HG03521 (cell line): Measurements from ENCODE around the gene FAM3C.

Experiments
- ATAC-seq: cut with Tn5 transposase; IDR thresholded peaks from one replicate; pipeline ENCODE4 v1.9.1; 2021; ENCODE audit warnings: mild to moderate bottlenecking, moderate library complexity; ENCODE audit not compliant: unreplicated experiment

Gene FAM3C

GRCh38 chr7:121303422-121304101 lies 92.5 kb downstream of the FAM3C start:
- ATAC-seq, result no peak

DNA sequence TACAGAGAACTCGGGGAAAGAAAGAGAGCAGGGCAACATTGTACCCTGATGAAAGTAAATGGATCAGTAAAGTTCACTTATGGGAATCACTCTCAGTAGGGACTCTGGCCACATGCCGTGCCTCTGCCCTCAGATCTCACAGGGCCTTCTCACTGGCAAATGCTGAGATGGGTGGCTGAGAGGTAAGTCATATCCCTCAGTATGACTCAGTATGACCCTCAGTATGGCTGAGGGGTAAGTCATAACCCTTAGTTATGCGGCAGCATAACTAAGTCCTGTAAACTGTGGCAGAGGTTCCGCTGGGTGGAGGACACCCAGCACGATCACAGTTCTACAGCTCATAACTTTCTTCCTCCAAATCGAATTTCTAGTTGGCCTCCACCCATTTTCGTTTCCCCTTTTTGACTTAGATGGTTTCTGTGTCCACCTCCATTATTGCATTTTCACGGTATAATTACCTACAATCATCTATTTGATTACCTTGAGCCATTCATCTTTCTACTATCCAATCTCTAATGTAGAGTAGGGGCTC lies 93.8 kb downstream of the FAM3C start:
- ATAC-seq, result peak; percentile 98

DNA sequence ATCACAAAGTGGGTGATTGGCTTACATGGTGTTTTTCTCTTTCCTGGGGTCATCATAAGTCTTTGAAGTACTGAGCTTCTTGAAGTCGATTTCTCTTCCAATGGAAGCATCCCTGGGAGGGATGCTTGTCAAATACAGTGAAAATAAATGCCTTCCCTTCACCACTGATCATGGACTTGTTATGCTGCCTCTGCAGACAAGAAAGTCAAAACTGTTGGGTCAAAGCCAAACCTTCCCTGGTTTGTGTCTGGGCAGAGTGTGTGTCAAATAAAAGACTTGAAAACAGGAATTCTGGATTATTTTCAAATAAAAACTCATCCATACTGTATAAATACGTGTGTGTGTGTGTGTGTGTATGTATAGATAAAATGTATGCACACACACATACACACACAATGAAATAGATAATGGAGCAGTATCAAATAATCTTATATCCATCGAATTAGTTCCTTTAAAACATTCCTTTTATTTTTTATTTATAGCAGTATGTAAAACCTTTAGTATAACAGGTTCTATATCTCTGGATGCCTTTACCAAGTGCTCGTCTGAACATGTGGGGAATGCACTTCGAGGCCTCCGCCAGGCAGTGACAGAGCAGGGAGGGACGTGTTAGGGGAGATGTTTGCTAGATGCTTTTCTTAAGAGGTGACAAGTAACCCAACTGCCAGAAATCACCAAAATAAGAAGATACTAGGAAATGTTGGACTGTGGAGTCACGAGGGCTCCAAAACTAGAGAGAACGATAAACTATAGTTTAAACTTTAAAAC lies 94.5 kb downstream of the FAM3C start:
- ATAC-seq, result no peak

GRCh38 chr7:121300685-121301420 lies 95.3 kb downstream of the FAM3C start:
- no peak for ATAC-seq
